ENCODE measurements around the gene PCDHGA3.
"Not testable (repeated sequence)": the region's sequence is repeated elsewhere in the genome, so short reads cannot be mapped to it uniquely, and the experiment has no call there.

The PCDHGA3 gene

GRCh38 chr5:141343242-141343952 lies at the start of gene PCDHGA3:
Gene PCDHGA3 (plus strand): TSS chr5:141343829. CDS start chr5:141344034, 205 bp downstream.
- DNase-seq = no peak

GRCh38 chr5:141298376-141298775 lies 45.3 kb upstream of the PCDHGA3 start:
- no peak for DNase-seq

- DNase-seq = no peak
These were observed 39.9 kb upstream of the PCDHGA3 start, which contains the start of gene SLC25A2 for GRCh38 chr5:141303756-141304155. Gene SLC25A2 (minus strand): TSS chr5:141304049. CDS start chr5:141303865, 184 bp downstream.

GRCh38 chr5:141306630-141307029 lies 37.0 kb upstream of the PCDHGA3 start:
- DNase-seq = no peak

GRCh38 chr5:141313711-141314110 lies 29.9 kb upstream of the PCDHGA3 start:
- no peak for DNase-seq

GRCh38 chr5:141316963-141317362 lies 26.7 kb upstream of the PCDHGA3 start:
- not testable (repeated sequence) for DNase-seq

GRCh38 chr5:141319202-141319601 lies 24.4 kb upstream of the PCDHGA3 start:
- no peak for DNase-seq

- DNase-seq = no peak
These were observed 23.9 kb upstream of the PCDHGA3 start for GRCh38 chr5:141319699-141320098.

- peak; percentile 83 for DNase-seq
These were observed 23.1 kb upstream of the PCDHGA3 start, which contains the start of gene TAF7 for GRCh38 chr5:141320225-141321169. Gene TAF7 (minus strand): TSS chr5:141320784. CDS start chr5:141320044, 740 bp downstream.

GRCh38 chr5:141322261-141322660 lies 21.4 kb upstream of the PCDHGA3 start:
- DNase-seq = no peak

- DNase-seq = no peak
These were observed 17.4 kb upstream of the PCDHGA3 start for GRCh38 chr5:141326088-141326854.

- no peak for DNase-seq
These were observed 15.4 kb upstream of the PCDHGA3 start for GRCh38 chr5:141328231-141328630.

GRCh38 chr5:141330299-141331080 lies 13.1 kb upstream of the PCDHGA3 start, which contains the start of gene PCDHGA1:
Gene PCDHGA1 (plus strand): TSS chr5:141330514.
- DNase-seq = no peak

- not testable (repeated sequence) for DNase-seq
These were observed 11.1 kb upstream of the PCDHGA3 start for GRCh38 chr5:141332571-141332970.

GRCh38 chr5:141338538-141339306 lies 4.9 kb upstream of the PCDHGA3 start, which contains the start of gene PCDHGA2:
Gene PCDHGA2 (plus strand): TSS chr5:141338760.
- DNase-seq = no peak

- not testable (repeated sequence) for DNase-seq
These were observed 2.8 kb upstream of the PCDHGA3 start for GRCh38 chr5:141340781-141341354.

GRCh38 chr5:141342773-141343172 lies 856 bp upstream of the PCDHGA3 start:
- no peak for DNase-seq

- DNase-seq = no peak
These were observed 379 bp downstream of the PCDHGA3 start for GRCh38 chr5:141343953-141344463.

GRCh38 chr5:141345327-141345726 lies 1.7 kb downstream of the PCDHGA3 start:
- no peak for DNase-seq

GRCh38 chr5:141346017-141346416 lies 2.4 kb downstream of the PCDHGA3 start:
- DNase-seq = not testable (repeated sequence)

Data from Kasumi-1 (cell line).